ENCODE data around the gene IQSEC1.

The IQSEC1 gene

GRCh38 chr3:12963922-12964701 lies 109.1 kb downstream of the IQSEC1 start:
- peak; percentile 72 for DNase-seq

- DNase-seq = no peak
Measured at GRCh38 chr3:12963231-12963896, 109.9 kb downstream of the IQSEC1 start.

GRCh38 chr3:12962292-12962691 lies 110.9 kb downstream of the IQSEC1 start:
- DNase-seq = no peak

GRCh38 chr3:12961697-12962036 lies 111.6 kb downstream of the IQSEC1 start:
- DNase-seq = no peak

DNA sequence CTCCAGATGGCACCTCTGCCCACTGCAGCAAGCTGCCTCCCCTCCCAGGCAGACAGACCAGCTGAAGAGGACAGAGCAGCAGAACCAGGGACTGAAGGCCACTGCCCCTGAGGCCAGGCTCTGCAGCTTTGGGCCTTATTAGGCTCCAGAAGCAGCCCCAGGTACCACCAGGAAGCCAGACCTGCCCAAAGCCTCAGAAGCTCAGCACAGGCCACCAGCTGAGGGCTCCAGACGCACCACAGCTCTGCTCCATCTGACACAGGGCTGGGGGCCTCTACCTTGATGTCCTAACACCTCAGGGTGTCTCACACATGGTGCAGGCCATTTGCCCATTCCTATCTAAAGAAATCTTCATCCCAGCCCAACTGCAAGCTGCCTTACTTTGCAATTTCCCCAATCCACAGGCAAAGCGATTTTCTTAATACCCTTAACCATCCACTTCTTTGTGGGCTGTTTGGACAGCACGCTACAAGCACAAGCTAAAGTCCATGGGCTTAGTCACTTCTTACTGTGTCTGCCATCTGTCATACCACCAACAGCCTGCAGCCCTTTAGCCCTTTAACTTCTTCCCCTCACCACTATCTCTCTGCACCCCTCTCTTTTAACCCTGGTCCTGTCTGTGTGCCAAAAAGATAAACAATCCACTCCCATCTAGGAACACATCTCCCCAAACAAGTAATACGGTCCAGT lies 112.1 kb downstream of the IQSEC1 start:
- DNase-seq = no peak

DNA sequence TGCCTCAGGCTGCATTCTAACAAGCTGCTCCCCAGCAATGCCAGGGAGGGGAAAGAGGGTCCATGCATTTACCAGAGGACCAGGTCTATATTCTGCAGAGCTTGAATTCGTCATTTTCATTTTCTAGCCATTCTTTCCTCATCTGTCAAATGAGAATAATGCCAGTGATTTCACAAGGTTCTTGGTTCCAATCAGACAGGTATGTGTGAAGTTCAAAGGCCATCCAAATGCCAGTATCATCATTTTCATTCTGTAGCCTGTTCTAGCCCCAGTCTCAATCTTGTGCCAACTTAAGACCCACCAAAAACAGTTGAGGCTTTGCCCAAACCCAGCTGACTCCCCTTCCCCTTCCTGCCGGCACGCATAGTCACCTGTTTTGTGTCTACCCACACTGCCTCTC lies 112.7 kb downstream of the IQSEC1 start:
- no peak for DNase-seq

DNA sequence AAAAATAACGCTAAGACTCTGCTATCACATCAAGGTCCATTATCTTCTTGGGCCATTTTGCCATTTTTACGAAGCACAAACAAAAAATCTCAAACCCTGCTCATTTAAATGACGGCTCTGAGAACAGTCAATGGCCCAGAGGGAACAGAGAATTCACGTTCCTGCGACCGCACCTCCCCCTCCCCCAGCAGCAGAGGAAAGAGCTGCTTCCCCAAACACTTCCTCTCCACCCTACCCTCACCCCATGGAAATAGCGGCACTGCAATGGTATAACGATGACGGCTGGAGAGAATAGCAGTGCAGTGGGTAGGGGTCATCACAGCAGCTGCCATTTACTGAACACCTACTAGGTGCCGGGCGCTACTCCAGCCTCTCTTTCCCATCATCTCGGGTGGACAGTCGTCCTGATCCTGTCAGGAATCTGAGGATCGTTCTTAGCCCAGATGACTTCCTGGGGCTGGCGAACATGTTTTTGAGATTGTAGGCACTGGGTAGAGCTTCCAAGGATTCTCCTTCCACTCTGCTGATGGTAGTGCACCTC lies 113.3 kb downstream of the IQSEC1 start:
- no peak for DNase-seq

GRCh38 chr3:12959410-12959809 lies 113.8 kb downstream of the IQSEC1 start:
- no peak for DNase-seq

- no peak for DNase-seq
Measured at GRCh38 chr3:12957824-12958792, 115.1 kb downstream of the IQSEC1 start.

DNA sequence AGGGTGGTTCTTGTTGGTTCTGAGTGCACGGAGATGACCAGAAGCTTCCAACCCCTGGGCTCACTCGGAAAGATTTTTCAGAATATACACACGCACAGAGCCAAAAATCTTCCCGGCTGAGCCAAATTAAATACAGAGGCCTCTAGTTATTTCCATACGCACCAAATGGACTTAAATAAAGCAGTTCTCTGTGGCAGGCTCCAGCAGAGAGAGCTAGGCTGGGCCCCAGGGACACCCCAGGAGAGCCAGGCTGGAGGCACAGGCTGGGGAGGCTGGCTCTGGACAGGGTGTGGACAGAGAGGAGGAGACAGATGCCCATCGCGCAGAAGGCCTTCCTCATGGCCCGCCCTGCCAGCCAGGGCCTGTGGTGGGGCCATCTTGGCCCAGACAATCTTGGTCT lies 115.9 kb downstream of the IQSEC1 start:
- no peak for DNase-seq

- DNase-seq = no peak
Measured at GRCh38 chr3:12956316-12956660, 116.9 kb downstream of the IQSEC1 start.

GRCh38 chr3:12955651-12956315 lies 117.4 kb downstream of the IQSEC1 start:
- no peak for DNase-seq

- no peak for DNase-seq
Measured at GRCh38 chr3:12954891-12955650, 118.2 kb downstream of the IQSEC1 start.

DNA sequence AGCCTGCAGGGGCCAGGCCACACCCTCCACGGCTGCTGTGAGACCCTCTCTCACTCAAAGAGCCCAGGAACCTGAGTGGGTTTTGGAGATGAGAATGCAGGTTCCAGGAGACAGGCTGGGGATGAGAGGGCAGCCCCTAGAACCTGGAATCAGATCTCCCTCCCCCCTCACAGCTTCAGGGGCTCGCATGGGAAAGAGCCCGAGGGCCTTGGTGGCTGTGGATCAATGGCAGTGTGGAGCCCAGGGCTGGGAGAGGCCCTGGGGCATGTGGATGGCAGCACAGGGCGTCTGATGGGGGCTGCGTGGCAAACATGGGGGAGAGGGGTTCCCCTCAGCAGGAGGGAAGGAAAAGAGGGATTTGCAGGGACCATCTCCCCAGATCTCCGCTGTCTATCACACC lies 119.0 kb downstream of the IQSEC1 start:
- DNase-seq = no peak

- no peak for DNase-seq
Measured at GRCh38 chr3:12953201-12953995, 119.8 kb downstream of the IQSEC1 start.

DNA sequence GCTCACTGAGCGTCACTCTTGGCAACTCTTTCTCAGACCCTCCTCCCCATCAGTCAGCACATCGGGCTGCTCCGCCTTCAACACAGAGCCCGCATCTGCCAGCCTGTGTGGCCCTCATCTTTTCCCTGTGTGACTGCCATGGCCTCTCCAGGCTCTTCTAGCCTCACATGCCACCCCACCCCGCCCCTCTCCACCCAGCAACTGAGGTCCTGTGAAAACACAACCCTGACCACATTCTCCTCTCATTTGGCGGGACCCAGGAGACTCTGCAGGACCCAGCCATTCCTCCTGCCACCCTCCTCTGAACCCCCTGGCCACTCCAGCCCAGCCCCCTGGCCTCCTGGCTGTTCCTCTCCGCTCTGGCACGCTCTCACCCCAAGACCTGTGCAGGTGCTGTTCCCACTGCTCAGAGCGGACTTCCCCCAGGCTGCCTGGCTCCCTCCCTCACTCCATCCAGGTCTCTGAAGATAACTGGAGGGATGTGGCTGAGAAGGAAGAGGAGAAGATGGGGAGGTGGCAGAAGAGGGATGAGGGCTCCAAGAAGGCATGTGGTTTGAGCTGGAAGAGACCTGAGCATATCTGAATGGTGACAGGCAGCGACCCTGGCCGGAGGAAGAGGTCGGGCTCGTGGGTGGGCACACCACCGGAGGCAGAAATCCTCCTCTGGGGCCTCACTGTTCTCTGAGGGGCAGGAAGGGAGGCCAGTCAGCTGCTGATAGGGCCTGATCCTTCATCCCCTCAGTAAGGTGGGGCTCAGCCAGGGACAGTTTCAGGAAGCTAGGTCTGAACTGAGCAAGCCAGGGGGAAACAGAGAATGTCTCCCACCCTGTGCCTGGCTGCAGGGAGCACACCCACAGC lies 120.7 kb downstream of the IQSEC1 start:
- DNase-seq = no peak

GRCh38 chr3:12948891-12949711 lies 124.1 kb downstream of the IQSEC1 start:
- DNase-seq = no peak

- DNase-seq = no peak
Measured at GRCh38 chr3:12948371-12948770, 124.9 kb downstream of the IQSEC1 start.

Data from NCI-H774 (cell line).